Gastrocnemius medialis (tissue), 4 donors: ENCODE results near the gene SLC2A5. TPM values are rescaled to one million over a fixed set of nuclear protein-coding genes. Genes with fewer than 3 reads are reported as not detected.

Experiments
- ATAC-seq, 2 donors: fragments of 150-250 bp; one replicate each; pipeline ENCODE4 v1.9.1; 2016
- DNase-seq, 2 donors: peaks; one replicate each; pipeline ENCODE4 v3.0.0-alpha.2; 2019
- H3K27ac ChIP-seq, 4 donors: fragments of 200-600 bp; sonication (generic); 1 replicate in 1 of 4; 2 replicates in 3 of 4; pipeline ENCODE4 v1.5.1; 2016 to 2018; ENCODE audit warnings: mild to moderate bottlenecking in 2 of 4, moderate library complexity in 1 of 4
- H3K27me3 ChIP-seq, 3 donors: fragments of 200-600 bp; sonication (generic) in 2 of 3; 1 replicate in 1 of 3; 2 replicates in 2 of 3; pipeline versions ENCODE4 v1.5.1 to v1.6.0; 2016 to 2019; ENCODE audit warnings: mild to moderate bottlenecking in 1 of 3, moderate library complexity in 1 of 3
- H3K36me3 ChIP-seq, 2 donors: fragments of 200-600 bp; sonication (generic) in 1 of 2; one replicate each; pipeline ENCODE4 v1.5.1; 2017 to 2018
- H3K4me1 ChIP-seq, 2 donors: fragments of 200-600 bp; sonication (generic) in 1 of 2; one replicate each; pipeline ENCODE4 v1.5.1; 2016 to 2017; ENCODE audit warnings: mild to moderate bottlenecking in 2 of 2
- H3K4me3 ChIP-seq, 4 donors: fragments of 200-600 bp; sonication (generic) in 3 of 4; 1 replicate in 1 of 4; 2 replicates in 3 of 4; pipeline ENCODE4 v1.5.1; 2016 to 2019; ENCODE audit warnings: mild to moderate bottlenecking in 2 of 4
- H3K9me3 ChIP-seq, 3 donors: fragments of 200-600 bp; sonication (generic) in 2 of 3; 1 replicate in 1 of 3; 2 replicates in 2 of 3; pipeline ENCODE4 v1.5.1; 2016 to 2019
- CTCF ChIP-seq, 5 experiments: fragments of 450-650 bp in 3 of 5; fragments of 200-600 bp in 2 of 5; sonication (generic) in 2 of 5; IDR thresholded peaks in 4 of 5; conservative IDR thresholded peaks in 1 of 5; 1 replicate in 4 of 5; 2 replicates in 1 of 5; pipeline ENCODE4 v1.5.1; 2016 to 2019; ENCODE audit warnings: antibody characterized with exemption in 5 of 5, mild to moderate bottlenecking in 3 of 5, moderate library complexity in 3 of 5
- POLR2A ChIP-seq, 2 donors: fragments of 450-650 bp; IDR thresholded peaks; one replicate each; pipeline ENCODE4 v1.6.1; 2017; ENCODE audit warnings: antibody characterized with exemption in 2 of 2, mild to moderate bottlenecking in 2 of 2, moderate library complexity in 2 of 2
- in situ Hi-C, 4 donors: fragments of 200-750 bp; cut with MboI; loops; one replicate each; pipeline versions ENCODE4 v1.15.0 to v1.8.0; 2017; ENCODE audit warnings: low sequenced_read_pairs in 4 of 4
- intact Hi-C: fragments of 100-400 bp; cut with DNase I; formaldehyde crosslinking; loops from one replicate; pipeline ENCODE4 v1.15.1; 2023; ENCODE audit warnings: low total_unique reads
- total RNA-seq, 4 donors: library from RNA; depleted of rRNA; stranded (reverse); fragments of >200 nt; gene quantifications; one replicate each; pipeline versions ENCODE4 v1.1.0 to v1.2.3, GENCODE V29; 2016

SLC2A5 gene
- 10 to 100 TPM; 11.2 to 34.5 (median 22.8) TPM for total RNA-seq

- H3K4me3 ChIP-seq, result peak within 1 kb of the TSS; percentile 26 to 56 (median 32)
- H3K27ac ChIP-seq, result peak within 1 kb of the TSS; percentile 86 to 98 (median 92)
- in situ Hi-C loops (no loop called here), intact Hi-C loops (loop anchor here (5.0 to 10.0 kb wide), 6 partner anchors 163 to 1055 kb away; partner anchors contain the start of genes ENO1 and H6PD)
- no peaks in the 10 kb centered on the region for H3K36me3 ChIP-seq
- peaks cover 54 to 55% of the 10 kb centered on the region in 2 donors for H3K4me1 ChIP-seq
- ATAC-seq, result peak; percentile 91 to 93
- H3K9me3 ChIP-seq, result no peaks in the 10 kb centered on the region
- H3K27me3 ChIP-seq, result no peaks in the 10 kb centered on the region
- peak; percentile 89 to 92 for DNase-seq
- TF ChIP-seq POLR2A (IDR thresholded peaks at IDR 0.05) (peak; percentile 41 to 63), CTCF (IDR thresholded peaks at IDR 0.05 in 4 of 5, conservative IDR thresholded peaks at IDR 0.05 in 1 of 5) (no peak)
Observed at GRCh38 chr1:9069326-9070100, at the start of gene SLC2A5. SLC2A5 (minus strand) TSS chr1:9069635; CDS start chr1:9069536, 99 bp downstream.

GRCh38 chr1:9118186-9118585 lies 48.8 kb upstream of the SLC2A5 start:
- H3K27ac ChIP-seq, result peak overlapping the region; percentile 74 to 87 (median 78)
- intact Hi-C loops (no loop called here), in situ Hi-C loops (loop anchor here in 1 of 4 donors (10.0 kb wide), 1 partner anchor 377 kb away; no protein-coding TSS in a partner anchor)
- H3K9me3 ChIP-seq, result no peaks in the 10 kb centered on the region
- ATAC-seq, result no peak
- TF ChIP-seq POLR2A (IDR thresholded peaks at IDR 0.05), result no peak
- no peak for TF ChIP-seq CTCF (IDR thresholded peaks at IDR 0.05 in 4 of 5, conservative IDR thresholded peaks at IDR 0.05 in 1 of 5)
- H3K36me3 ChIP-seq, result no peaks in the 10 kb centered on the region
- no peaks in the 10 kb centered on the region for H3K27me3 ChIP-seq
- peak in 1 of 2 donors; percentile 55 for DNase-seq
- no peak overlapping the region for H3K4me3 ChIP-seq
- H3K4me1 ChIP-seq, result peaks cover 16 to 28% of the 10 kb centered on the region in 2 donors

- DNase-seq (no peak), ATAC-seq (no peak)
- TF ChIP-seq CTCF (IDR thresholded peaks at IDR 0.05 in 4 of 5, conservative IDR thresholded peaks at IDR 0.05 in 1 of 5), result no peak
- TF ChIP-seq POLR2A (IDR thresholded peaks at IDR 0.05), result no peak
- in situ Hi-C loops, result loop anchor here in 1 of 4 donors (10.0 kb wide), 1 partner anchor 379 kb away; no protein-coding TSS in a partner anchor
- H3K36me3 ChIP-seq, result peaks cover 0 to 6% of the 10 kb centered on the region in 2 donors
- peak overlapping the region; percentile 62 to 77 (median 74) for H3K27ac ChIP-seq
- no peak overlapping the region for H3K4me3 ChIP-seq
- no peaks in the 10 kb centered on the region for H3K27me3 ChIP-seq
- H3K4me1 ChIP-seq, result peaks cover 10 to 16% of the 10 kb centered on the region in 2 donors
- no peaks in the 10 kb centered on the region for H3K9me3 ChIP-seq
- intact Hi-C loops, result no loop called here
Observed at GRCh38 chr1:9115351-9116205, 46.1 kb upstream of the SLC2A5 start.

- no peaks in the 10 kb centered on the region for H3K9me3 ChIP-seq
- no peak for TF ChIP-seq CTCF (IDR thresholded peaks at IDR 0.05 in 4 of 5, conservative IDR thresholded peaks at IDR 0.05 in 1 of 5)
- ATAC-seq, result no peak
- H3K36me3 ChIP-seq, result peaks cover 0 to 15% of the 10 kb centered on the region in 2 donors
- H3K27ac ChIP-seq, result peak overlapping the region in 2 of 4 donors; percentile 20 to 27
- H3K27me3 ChIP-seq, result no peaks in the 10 kb centered on the region
- intact Hi-C loops (no loop called here), in situ Hi-C loops (loop anchor here in 2 of 4 donors (5.0 to 10.0 kb wide), 2 partner anchors 84 to 382 kb away; no protein-coding TSS in a partner anchor)
- no peak overlapping the region for H3K4me3 ChIP-seq
- peaks cover 0 to 4% of the 10 kb centered on the region in 2 donors for H3K4me1 ChIP-seq
- DNase-seq, result no peak
Observed at GRCh38 chr1:9112961-9113880, 43.8 kb upstream of the SLC2A5 start.
